Liver (tissue), 3 donors: ENCODE measurements around the gene IGSF22.

Experiments
- CTCF ChIP-seq: fragments of 150-350 bp; IDR thresholded peaks from 2 replicates; pipeline ENCODE4 v1.5.1; 2017; ENCODE audit warnings: improper control_type of control experiment, low read depth, low read length; ENCODE audit not compliant: missing input control
- EGR1 ChIP-seq, 2 donors: IDR thresholded peaks; 2 replicates each; pipeline ENCODE4 v1.6.1; 2016 to 2018; ENCODE audit warnings: antibody characterized with exemption in 2 of 2, low read depth in 2 of 2
- HNF4A ChIP-seq, 2 donors: conservative IDR thresholded peaks; 2 replicates each; pipeline ENCODE4 v1.6.1; 2016; ENCODE audit warnings: antibody characterized with exemption in 2 of 2, mild to moderate bottlenecking in 2 of 2
- JUND ChIP-seq, 2 donors: IDR thresholded peaks; 2 replicates each; pipeline ENCODE4 v1.6.1; 2016; ENCODE audit warnings: antibody characterized with exemption in 2 of 2
- MAX ChIP-seq: IDR thresholded peaks from 2 replicates; pipeline ENCODE4 v1.6.1; 2016; ENCODE audit warnings: antibody characterized with exemption
- NR2F2 ChIP-seq: IDR thresholded peaks from 2 replicates; pipeline ENCODE4 v1.6.1; 2016; ENCODE audit warnings: antibody characterized with exemption
- RAD21 ChIP-seq, 2 donors: IDR thresholded peaks; 2 replicates each; pipeline ENCODE4 v1.6.1; 2016; ENCODE audit warnings: antibody characterized with exemption in 2 of 2, mild to moderate bottlenecking in 2 of 2
- REST ChIP-seq: IDR thresholded peaks from 2 replicates; pipeline ENCODE4 v1.6.1; 2016; ENCODE audit warnings: antibody characterized with exemption, mild to moderate bottlenecking
- SP1 ChIP-seq: IDR thresholded peaks from 2 replicates; pipeline ENCODE4 v1.6.1; 2018; ENCODE audit warnings: antibody characterized with exemption, mild to moderate bottlenecking
- TAF1 ChIP-seq: conservative IDR thresholded peaks from 2 replicates; pipeline ENCODE4 v1.6.1; 2016; ENCODE audit warnings: antibody characterized with exemption, mild to moderate bottlenecking
- donor health status: healthy.
- donor health status: healthy.

GRCh38 chr11:18730020-18730419 is 4.0 kb upstream of the IGSF22 start:
- TF ChIP-seq CTCF (no peak), SP1 (no peak), JUND (IDR thresholded peaks at IDR 0.05) (no peak), RAD21 (IDR thresholded peaks at IDR 0.05) (no peak), REST (no peak), NR2F2 (no peak), EGR1 (IDR thresholded peaks at IDR 0.05; ENCODE audit: low read depth in 2 of 2) (no peak), TAF1 (no peak), HNF4A (conservative IDR thresholded peaks at IDR 0.05) (no peak), MAX (no peak)
